OCI-LY1 (cell line): ENCODE data around the gene AFF4.

ENCODE experiments used
- H2AFZ ChIP-seq: fragments of 200-600 bp; sonication (generic), shearing (Covaris generic); 2 replicates; pipeline ENCODE4 v1.6.0; 2014; ENCODE audit warnings: antibody characterized with exemption, mild to moderate bottlenecking, low read length
- H3F3A ChIP-seq: fragments of 200-600 bp; sonication (generic), shearing (Covaris generic); 2 replicates; pipeline ENCODE4 v1.6.0; 2014; ENCODE audit warnings: mild to moderate bottlenecking, antibody characterized with exemption, low read length, moderate library complexity; ENCODE audit not compliant: insufficient read depth
- H3K27ac ChIP-seq: fragments of 200-600 bp; sonication (generic); 2 replicates; pipeline ENCODE4 v1.5.1; 2014; ENCODE audit warnings: low read length, mixed run types, mild to moderate bottlenecking, low read depth; ENCODE audit not compliant: poor library complexity, severe bottlenecking
- H3K27me3 ChIP-seq: fragments of 200-600 bp; sonication (generic); 2 replicates; pipeline ENCODE4 v1.6.0; 2014; ENCODE audit warnings: antibody characterized with exemption, mild to moderate bottlenecking, low read length, moderate library complexity; ENCODE audit not compliant: insufficient read depth
- H3K36me3 ChIP-seq: fragments of 200-600 bp; sonication (generic); 2 replicates; pipeline ENCODE4 v1.6.1; 2014; ENCODE audit warnings: mild to moderate bottlenecking, antibody characterized with exemption, low read length, moderate library complexity, mixed read lengths; ENCODE audit not compliant: insufficient read depth
- H3K4me1 ChIP-seq: fragments of 200-600 bp; sonication (generic); 2 replicates; pipeline ENCODE4 v1.5.1; 2014; ENCODE audit warnings: mild to moderate bottlenecking, low read length, moderate library complexity; ENCODE audit not compliant: insufficient read depth, severe bottlenecking
- H3K4me2 ChIP-seq: fragments of 200-600 bp; sonication (generic), shearing (Covaris generic); 2 replicates; pipeline ENCODE4 v1.6.1; 2014; ENCODE audit warnings: low read length
- H3K4me3 ChIP-seq: fragments of 200-600 bp; sonication (generic); 2 replicates; pipeline ENCODE4 v1.5.1; 2014; ENCODE audit warnings: low read length, low read depth, mild to moderate bottlenecking, mixed read lengths; ENCODE audit not compliant: poor library complexity, severe bottlenecking
- H3K79me2 ChIP-seq: fragments of 200-600 bp; shearing (Covaris generic); 2 replicates; pipeline ENCODE4 v1.6.1; 2016; ENCODE audit warnings: mixed run types, low read length, mixed read lengths; ENCODE audit not compliant: insufficient read depth
- H3K9ac ChIP-seq: fragments of 200-600 bp; sonication (generic), shearing (Covaris generic); 2 replicates; pipeline ENCODE4 v1.6.1; 2014; ENCODE audit warnings: mild to moderate bottlenecking, low read length, mixed read lengths
- H3K9me2 ChIP-seq: fragments of 200-600 bp; sonication (generic), shearing (Covaris generic); 2 replicates; pipeline ENCODE4 v1.6.1; 2014; ENCODE audit warnings: low read depth, mild to moderate bottlenecking, low read length, mixed read lengths
- H3K9me3 ChIP-seq: fragments of 200-600 bp; shearing (Covaris generic); 2 replicates; pipeline ENCODE4 v1.6.1; 2014; ENCODE audit warnings: low read length, mixed read lengths
- H4K20me1 ChIP-seq: fragments of 200-600 bp; sonication (generic), shearing (Covaris generic); 2 replicates; pipeline ENCODE4 v1.6.0; 2016; ENCODE audit warnings: mild to moderate bottlenecking, low read length; ENCODE audit not compliant: insufficient read depth
- EZH2 ChIP-seq: fragments of 200-600 bp; sonication (generic), shearing (Covaris generic); IDR thresholded peaks from 2 replicates; pipeline ENCODE4 v1.8.0; 2017; ENCODE audit warnings: borderline replicate concordance, mixed run types, mild to moderate bottlenecking, antibody characterized with exemption, low read length, moderate library complexity, mixed read lengths
- TF ChIP-seq, protein P1 (sequence below): fragments of 200-600 bp; sonication (generic), shearing (Covaris generic); IDR thresholded peaks from 2 replicates; pipeline ENCODE4 v1.5.1; 2017; ENCODE audit warnings: mild to moderate bottlenecking, antibody characterized with exemption, low read length, moderate library complexity, mixed read lengths

AFF4 gene

DNA sequence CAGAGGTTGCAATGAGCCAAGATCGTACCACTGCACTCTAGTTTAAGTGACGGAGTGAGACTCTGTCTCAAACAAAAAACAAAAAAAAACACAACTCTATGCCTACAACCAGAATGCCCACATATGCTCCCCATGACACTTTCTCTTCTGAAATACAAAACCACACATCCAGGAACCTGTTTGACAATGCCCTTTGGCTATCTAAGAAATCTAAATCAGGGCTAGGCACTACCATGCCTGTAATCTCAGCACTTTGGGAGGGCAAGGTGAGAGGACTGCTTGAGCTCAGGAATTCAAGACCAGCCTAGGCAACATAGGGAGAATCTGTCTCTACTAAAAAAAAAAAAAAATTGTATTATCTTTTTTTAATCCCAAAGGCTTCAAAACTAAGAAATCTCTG lies 10.6 kb downstream of the AFF4 start:
- Histone ChIP-seq H3K9me2 (no peaks in the 10 kb centered on the region), H2AFZ (no peak overlapping the region), H4K20me1 (no peaks in the 10 kb centered on the region), H3K36me3 (peaks cover 20% of the 10 kb centered on the region; the same call in 1 of the 2 replicates), H3F3A (no peaks in the 10 kb centered on the region), H3K9ac (no peak overlapping the region), H3K79me2 (peaks cover 78% of the 10 kb centered on the region), H3K4me2 (no peak overlapping the region), H3K4me1 (peaks cover 2% of the 10 kb centered on the region), H3K4me3 (no peak overlapping the region), H3K9me3 (no peaks in the 10 kb centered on the region), H3K27me3 (no peaks in the 10 kb centered on the region), H3K27ac (no peak overlapping the region)
- TF ChIP-seq EZH2, result no peak
- TF ChIP-seq, protein P1, sequence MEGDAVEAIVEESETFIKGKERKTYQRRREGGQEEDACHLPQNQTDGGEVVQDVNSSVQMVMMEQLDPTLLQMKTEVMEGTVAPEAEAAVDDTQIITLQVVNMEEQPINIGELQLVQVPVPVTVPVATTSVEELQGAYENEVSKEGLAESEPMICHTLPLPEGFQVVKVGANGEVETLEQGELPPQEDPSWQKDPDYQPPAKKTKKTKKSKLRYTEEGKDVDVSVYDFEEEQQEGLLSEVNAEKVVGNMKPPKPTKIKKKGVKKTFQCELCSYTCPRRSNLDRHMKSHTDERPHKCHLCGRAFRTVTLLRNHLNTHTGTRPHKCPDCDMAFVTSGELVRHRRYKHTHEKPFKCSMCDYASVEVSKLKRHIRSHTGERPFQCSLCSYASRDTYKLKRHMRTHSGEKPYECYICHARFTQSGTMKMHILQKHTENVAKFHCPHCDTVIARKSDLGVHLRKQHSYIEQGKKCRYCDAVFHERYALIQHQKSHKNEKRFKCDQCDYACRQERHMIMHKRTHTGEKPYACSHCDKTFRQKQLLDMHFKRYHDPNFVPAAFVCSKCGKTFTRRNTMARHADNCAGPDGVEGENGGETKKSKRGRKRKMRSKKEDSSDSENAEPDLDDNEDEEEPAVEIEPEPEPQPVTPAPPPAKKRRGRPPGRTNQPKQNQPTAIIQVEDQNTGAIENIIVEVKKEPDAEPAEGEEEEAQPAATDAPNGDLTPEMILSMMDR, result no peak

DNA sequence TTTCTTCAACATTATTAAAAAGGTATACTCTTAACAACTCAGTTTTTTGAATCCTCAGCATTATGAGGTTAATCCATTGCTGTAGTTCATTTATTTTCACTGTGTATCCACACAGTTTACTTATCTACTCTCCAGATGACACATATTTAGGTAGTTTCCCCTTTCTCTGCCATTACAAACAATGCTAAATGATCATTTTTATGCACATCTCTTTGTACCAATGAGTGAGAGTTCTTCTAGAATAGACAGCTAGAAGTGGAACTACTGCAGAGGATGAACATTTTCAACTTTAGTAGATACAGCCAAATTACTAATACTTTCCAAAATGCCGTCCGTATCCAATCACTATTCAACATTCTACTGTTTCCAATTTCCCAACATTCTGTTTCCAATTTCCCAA lies 11.5 kb downstream of the AFF4 start:
- H3K79me2 ChIP-seq, result peaks cover 78% of the 10 kb centered on the region
- no peaks in the 10 kb centered on the region for H3K9me2 ChIP-seq
- no peak overlapping the region for H3K4me2 ChIP-seq
- peaks cover 19% of the 10 kb centered on the region; the same call in 1 of the 2 replicates for H3K36me3 ChIP-seq
- H3K4me1 ChIP-seq, result peaks cover under 1% of the 10 kb centered on the region
- no peaks in the 10 kb centered on the region for H4K20me1 ChIP-seq
- H2AFZ ChIP-seq, result no peak overlapping the region
- no peaks in the 10 kb centered on the region for H3K27me3 ChIP-seq
- H3K9me3 ChIP-seq, result no peaks in the 10 kb centered on the region
- no peak overlapping the region for H3K27ac ChIP-seq
- H3F3A ChIP-seq, result no peaks in the 10 kb centered on the region
- TF ChIP-seq, protein P1, result no peak
- no peak for TF ChIP-seq EZH2
- no peak overlapping the region for H3K9ac ChIP-seq
- H3K4me3 ChIP-seq, result no peak overlapping the region

DNA sequence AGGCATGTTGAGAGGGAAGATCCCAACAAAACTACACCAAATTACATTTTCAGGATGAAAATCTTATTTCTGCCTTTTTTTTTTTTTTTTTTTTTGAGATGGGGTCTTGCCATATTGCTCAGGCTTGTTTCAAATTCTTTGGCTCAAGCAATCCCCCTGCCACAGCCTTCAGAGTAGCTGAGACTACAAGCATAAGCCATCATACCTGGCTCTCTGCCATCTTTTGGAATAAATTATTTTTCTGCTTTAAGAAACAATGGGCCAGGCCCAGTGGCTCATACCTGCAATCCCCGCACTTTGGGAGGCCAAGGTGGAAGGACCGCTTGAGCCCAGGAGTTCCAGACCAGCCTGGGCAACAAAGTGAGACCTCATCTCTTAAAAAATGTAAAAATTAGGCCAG lies 14.3 kb downstream of the AFF4 start:
- Histone ChIP-seq H3K36me3 (peaks cover 12% of the 10 kb centered on the region; the same call in 1 of the 2 replicates), H3K27ac (no peak overlapping the region), H3K4me3 (no peak overlapping the region), H3K4me1 (no peaks in the 10 kb centered on the region), H3K4me2 (no peak overlapping the region), H3K9me3 (no peaks in the 10 kb centered on the region), H3F3A (no peaks in the 10 kb centered on the region), H4K20me1 (no peaks in the 10 kb centered on the region), H3K9me2 (no peaks in the 10 kb centered on the region), H3K79me2 (peaks cover 83% of the 10 kb centered on the region), H3K27me3 (no peaks in the 10 kb centered on the region), H3K9ac (no peak overlapping the region), H2AFZ (no peak overlapping the region)
- no peak for TF ChIP-seq EZH2
- TF ChIP-seq, protein P1, result no peak
